ENCODE data around the gene PPFIA4.
"Not testable (repeated sequence)": the region's sequence is repeated elsewhere in the genome, so short reads cannot be mapped to it uniquely, and the experiment has no call there.

The PPFIA4 gene

DNA sequence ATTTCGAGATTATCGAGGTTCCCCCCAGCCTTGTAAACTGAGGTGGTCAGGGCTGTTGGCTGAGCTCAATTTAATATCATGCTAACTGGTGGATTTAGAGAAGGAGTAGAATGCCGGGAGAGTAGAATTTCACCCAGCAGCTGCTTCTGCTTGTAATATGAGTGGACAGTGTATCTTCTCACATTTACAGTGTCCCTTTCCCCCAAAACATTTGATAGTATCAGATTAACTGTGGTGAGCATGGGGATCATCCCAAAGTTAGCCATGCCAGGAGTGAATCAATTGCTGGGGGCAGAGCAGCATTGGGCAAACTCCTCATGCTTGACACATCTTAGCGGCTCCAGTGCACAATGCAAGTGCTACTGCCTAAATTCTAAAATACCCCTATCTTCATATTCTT, 9.2 kb upstream of the PPFIA4 start:
- DNase-seq (ENCODE audit: low spot score) = no peak

- no peak for DNase-seq (ENCODE audit: low spot score)
Measured at GRCh38 chr1:203017692-203018091, 8.6 kb upstream of the PPFIA4 start.

GRCh38 chr1:203022855-203023254, 3.4 kb upstream of the PPFIA4 start:
- DNase-seq (ENCODE audit: low spot score) = not testable (repeated sequence)

- no peak for DNase-seq (ENCODE audit: low spot score)
Measured at GRCh38 chr1:203025686-203026030, 633 bp upstream of the PPFIA4 start.

DNA sequence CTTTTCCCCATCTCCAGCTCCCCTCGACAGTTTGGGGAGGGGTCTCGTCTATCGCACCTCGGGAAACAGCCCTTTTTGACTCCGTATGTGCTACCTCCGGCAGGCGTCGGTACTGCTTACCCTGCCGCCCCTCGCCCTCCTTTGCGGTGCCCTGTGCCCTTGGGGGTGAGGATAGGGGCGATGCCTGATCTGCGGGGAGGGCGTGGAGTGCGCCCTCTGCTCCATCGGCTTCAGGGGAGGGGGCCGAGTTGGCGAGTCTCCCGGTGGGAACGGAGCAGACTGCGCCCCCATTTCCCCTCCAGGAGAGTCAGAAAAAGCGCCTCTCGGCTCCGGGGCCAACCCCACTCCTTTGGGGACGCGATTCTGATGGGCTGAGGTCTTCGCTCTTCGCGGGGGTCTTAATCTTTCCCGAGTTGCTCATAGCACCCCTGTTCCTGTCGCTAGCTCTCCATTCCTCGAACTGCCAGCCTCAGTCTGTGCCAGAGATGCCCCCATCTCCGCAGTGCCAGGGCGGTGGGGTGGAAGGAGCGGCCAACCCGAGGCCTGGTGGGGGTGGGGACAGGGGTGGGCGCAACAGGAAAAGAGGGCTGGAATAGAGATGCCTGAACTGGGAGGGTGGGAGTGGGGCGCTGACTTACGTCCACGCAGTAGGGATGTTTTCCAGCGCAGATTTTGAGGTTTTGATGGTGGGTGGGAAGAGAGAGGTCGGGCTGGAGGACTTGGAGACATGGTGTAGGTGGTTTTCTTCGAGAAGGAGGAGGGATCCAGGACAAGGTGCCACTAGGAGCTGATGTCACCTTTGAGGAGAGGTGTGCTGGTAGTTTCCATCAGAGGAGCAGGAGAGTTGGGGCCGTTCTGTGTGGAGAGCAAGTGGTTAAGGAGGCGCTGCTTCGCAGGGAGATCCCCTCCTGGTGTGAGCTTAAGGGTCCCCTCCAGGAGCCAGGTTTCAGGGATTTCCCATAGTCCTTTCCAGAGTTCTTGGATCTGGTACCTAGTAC, 674 bp downstream of the PPFIA4 start:
- no peak for DNase-seq (ENCODE audit: low spot score)

DNA sequence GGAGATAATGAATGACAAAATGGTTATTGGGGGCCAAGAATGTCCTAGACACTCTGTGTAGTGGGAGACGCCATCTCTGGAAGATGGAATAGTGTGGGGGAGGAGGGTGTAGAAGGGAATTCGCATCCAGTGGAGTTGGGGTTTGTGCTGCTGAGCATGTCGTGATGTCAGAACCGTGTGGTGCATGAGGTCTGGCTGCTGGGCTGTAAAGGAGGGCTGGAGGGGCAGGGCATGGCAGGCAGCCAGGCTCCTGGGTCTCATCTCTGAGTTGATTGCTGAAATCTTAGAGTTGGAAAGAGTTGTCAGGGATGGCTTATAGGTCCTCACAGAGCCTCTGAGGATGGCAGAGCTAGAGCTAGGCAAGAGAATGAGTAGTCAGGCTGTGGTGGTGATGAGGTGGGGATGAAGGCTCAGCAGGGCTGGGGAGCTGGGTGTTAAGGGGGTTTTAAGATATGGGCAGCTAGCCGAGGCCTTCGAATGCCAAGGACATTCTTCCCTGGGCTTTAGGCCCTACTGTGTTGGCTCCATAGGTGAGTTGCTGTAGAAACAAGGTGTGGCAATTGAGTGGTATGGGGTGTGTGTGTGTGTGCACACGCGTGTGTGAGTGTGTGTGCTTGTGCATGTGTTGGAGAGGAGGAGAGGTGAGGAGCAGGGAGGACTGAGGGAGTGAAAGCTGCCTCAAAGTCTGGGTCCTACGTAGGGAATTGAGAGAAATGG, 1.9 kb downstream of the PPFIA4 start:
- no peak for DNase-seq (ENCODE audit: low spot score)

GRCh38 chr1:203028784-203029553, 2.7 kb downstream of the PPFIA4 start:
- DNase-seq (ENCODE audit: low spot score) = peak; percentile 26

- DNase-seq (ENCODE audit: low spot score) = no peak
Measured at GRCh38 chr1:203031467-203031866, 5.2 kb downstream of the PPFIA4 start.

- DNase-seq (ENCODE audit: low spot score) = no peak
Measured at GRCh38 chr1:203033287-203033686, 7.0 kb downstream of the PPFIA4 start.

DNA sequence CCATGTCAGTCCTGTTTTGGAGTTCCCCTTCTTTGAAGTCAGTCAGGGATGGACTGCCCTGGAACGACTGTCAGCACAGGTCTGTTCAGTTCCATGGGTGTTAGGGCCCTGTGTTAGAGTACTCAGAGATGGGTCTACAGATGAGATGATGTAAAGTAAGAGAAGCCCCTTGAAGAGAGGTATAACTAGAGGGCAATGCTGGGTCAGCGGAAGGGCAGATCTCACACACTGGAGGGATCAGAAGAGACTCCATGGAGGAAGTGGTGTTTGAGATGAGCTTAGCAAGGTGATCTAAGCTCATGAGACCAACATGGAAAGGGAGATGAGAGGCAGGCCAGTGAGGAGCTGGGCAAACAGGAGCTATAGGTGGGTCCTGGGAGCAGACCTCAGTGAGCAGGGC, 7.6 kb downstream of the PPFIA4 start:
- DNase-seq (ENCODE audit: low spot score) = no peak

GRCh38 chr1:203034422-203035110, 8.3 kb downstream of the PPFIA4 start:
- no peak for DNase-seq (ENCODE audit: low spot score)

GRCh38 chr1:203035111-203036000, 9.1 kb downstream of the PPFIA4 start:
- no peak for DNase-seq (ENCODE audit: low spot score)

- no peak for DNase-seq (ENCODE audit: low spot score)
Measured at GRCh38 chr1:203036135-203036534, 9.8 kb downstream of the PPFIA4 start.

- no peak for DNase-seq (ENCODE audit: low spot score)
Measured at GRCh38 chr1:203036537-203036936, 10.2 kb downstream of the PPFIA4 start.

- no peak for DNase-seq (ENCODE audit: low spot score)
Measured at GRCh38 chr1:203037509-203038190, 11.4 kb downstream of the PPFIA4 start.

- DNase-seq (ENCODE audit: low spot score) = no peak
Measured at GRCh38 chr1:203038217-203038741, 12.0 kb downstream of the PPFIA4 start.

DNA sequence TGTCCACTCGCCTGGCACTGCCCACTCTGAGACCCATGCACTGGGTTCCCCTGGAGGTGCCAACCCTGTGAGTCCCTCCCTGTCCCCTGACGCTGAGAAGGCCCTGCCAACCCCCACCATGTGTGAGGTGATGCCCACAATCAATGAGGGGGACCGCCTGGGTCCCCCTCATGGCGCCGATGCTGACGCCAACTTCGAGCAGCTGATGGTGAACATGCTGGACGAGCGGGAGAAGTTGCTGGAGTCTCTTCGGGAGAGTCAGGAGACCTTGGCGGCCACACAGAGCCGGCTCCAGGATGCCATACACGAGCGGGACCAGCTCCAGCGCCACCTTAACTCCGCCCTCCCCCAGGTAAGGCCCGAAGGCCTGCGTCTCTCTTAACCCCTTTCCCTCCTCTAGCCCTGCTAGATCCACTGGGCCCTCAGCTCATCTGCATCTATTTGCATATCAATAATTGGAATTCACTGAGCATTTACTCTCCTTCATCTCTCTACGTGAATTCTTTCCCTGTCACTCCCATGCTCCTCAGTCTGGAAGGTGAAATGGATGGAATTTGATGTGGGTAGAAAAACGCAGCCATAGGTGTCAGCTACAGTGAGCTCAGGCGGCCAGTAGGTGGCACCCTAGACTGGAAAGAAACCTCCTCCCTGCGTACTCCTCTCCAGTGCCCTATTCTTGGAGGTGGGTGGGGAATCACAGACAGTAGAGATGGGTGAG, 12.8 kb downstream of the PPFIA4 start:
- DNase-seq (ENCODE audit: low spot score) = peak; percentile 59

DNA sequence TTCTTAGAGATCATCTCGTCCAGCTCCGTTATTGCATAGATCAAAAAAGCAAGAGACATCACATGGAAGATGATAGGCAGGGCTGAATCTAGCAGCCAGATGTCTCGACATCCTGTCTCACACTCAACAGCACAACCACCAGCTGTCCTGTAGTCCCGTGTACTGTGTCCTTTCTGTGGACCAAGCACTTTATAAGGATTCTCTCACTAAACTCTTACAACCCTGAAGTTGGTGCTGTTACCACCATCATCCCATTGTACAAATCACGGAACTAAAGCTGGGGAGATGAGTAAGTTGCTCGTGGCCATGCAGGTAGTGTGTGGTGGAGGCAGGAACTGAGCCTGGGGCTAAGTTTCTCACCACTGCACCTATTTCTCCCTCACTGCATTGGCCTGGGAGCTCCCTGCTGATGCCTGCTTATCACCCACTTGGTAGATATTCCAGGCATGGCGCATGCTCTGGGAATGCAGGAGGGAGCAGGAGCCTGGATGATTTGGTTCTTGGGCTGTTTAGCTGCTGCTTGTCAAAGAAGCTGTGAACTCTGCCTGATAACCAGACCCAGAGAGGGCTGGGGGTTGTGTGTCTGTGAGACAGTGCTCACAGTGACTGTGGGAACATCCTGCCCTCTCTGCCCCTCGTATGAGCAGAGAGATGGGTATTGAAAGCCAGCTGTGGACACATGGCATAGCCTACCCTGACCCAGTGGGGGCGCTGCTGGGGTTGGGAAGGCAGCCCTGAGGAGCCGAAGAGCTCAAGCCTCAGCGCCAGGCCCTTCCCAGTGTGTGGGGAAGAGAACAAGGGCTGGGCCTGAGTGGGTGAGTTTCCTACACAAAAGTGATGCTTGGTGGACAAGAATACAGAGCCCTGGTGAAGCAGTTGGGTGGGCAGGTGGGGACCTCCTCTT, 13.6 kb downstream of the PPFIA4 start:
- DNase-seq (ENCODE audit: low spot score) = no peak
